Measurements from ENCODE around the gene WRAP73. TPM values are rescaled to one million over a fixed set of nuclear protein-coding genes. Genes with fewer than 3 reads are reported as not detected.

WRAP73 gene
- total and polyA plus RNA-seq, 2 experiments from 2014 or later, result 14.7 to 28.8 TPM

DNA sequence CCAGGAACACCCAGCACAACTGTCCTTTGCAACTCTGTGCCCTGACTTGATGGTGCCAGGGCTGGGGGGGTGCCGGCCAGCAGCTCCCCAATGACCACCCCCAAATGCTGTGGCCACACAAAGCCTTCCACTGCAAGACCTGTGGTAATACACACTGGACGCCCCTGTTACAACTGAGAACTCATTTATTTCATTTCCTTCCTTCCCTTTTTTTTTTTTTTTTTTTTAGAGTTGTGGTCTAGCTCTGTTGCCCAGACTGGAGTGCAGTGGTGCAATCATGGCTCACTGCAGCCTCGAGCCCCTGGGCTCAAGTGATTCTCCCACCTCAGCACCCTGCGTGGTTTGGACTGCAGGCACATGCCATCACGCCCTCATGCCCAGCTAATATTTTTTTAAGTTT, 27.6 kb upstream of the WRAP73 start:
- TF ChIP-seq EZH2phosphoT487 (IDR thresholded peaks at IDR 0.05; ENCODE audit: low read depth, severe bottlenecking, unreplicated experiment) (no peak), EZH2 (IDR thresholded peaks at IDR 0.05; ENCODE audit: borderline replicate concordance) (no peak)
- TF ChIP-seq, protein P1, sequence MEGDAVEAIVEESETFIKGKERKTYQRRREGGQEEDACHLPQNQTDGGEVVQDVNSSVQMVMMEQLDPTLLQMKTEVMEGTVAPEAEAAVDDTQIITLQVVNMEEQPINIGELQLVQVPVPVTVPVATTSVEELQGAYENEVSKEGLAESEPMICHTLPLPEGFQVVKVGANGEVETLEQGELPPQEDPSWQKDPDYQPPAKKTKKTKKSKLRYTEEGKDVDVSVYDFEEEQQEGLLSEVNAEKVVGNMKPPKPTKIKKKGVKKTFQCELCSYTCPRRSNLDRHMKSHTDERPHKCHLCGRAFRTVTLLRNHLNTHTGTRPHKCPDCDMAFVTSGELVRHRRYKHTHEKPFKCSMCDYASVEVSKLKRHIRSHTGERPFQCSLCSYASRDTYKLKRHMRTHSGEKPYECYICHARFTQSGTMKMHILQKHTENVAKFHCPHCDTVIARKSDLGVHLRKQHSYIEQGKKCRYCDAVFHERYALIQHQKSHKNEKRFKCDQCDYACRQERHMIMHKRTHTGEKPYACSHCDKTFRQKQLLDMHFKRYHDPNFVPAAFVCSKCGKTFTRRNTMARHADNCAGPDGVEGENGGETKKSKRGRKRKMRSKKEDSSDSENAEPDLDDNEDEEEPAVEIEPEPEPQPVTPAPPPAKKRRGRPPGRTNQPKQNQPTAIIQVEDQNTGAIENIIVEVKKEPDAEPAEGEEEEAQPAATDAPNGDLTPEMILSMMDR (IDR thresholded peaks at IDR 0.05; ENCODE audit: poor library complexity), result no peak
- H3K27ac ChIP-seq, result no peak overlapping the region

DNA sequence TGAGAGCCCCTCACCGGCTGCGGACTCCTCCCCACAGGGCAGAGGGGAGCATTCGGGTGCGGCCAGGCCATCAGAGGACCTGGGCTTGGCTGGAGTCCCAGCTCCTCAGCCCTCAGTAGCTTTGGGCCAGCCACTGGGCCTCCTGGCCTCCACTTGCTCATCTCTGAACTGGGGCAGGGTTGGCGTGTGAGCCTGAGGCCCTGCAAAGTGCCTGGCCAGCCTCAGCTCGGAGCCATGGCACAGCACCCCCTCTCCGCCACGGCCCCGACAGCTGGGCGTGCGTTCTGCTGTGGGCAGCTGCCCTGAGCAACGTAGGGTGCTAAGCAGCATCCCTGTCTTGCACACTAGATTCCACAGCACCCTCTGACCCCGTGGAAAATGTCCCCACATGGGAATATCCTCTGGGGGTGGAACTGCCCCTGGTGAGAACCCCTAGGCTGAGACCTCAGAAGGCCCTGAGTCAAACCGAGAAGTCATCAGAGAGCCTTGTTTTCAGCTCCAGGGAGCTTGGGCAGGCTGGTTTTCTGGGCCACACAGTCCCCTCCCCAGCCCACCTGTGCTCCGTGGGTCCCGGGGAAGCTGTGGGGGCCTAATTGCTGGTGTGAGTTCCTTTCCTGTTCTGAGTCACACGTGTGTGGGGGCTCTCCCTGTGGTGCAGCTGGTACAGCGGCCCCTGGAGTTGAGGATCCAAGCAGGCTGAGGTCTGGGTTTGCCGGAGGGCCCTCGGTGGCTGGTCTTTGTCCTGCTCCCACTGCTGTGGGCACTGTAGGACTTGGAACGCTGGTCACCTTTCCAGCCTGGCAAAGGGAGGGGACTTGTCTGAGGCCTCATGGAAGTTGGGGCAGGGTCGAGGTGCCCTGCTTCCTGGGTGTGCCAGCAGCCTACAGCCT, 26.9 kb upstream of the WRAP73 start:
- H3K4me3 ChIP-seq, result no peak overlapping the region
- no peaks in the 10 kb centered on the region for H4K20me1 ChIP-seq (ENCODE audit: insufficient read depth, poor library complexity, severe bottlenecking)
- no peak for TF ChIP-seq EZH2phosphoT487 (IDR thresholded peaks at IDR 0.05; ENCODE audit: low read depth, severe bottlenecking, unreplicated experiment)
- no peak for TF ChIP-seq EZH2 (IDR thresholded peaks at IDR 0.05; ENCODE audit: borderline replicate concordance)
- TF ChIP-seq, protein P1 (IDR thresholded peaks at IDR 0.05; ENCODE audit: poor library complexity), result no peak
- DNase-seq (ENCODE audit: low spot score), result no peak
- no peaks in the 10 kb centered on the region for H3K36me3 ChIP-seq (replicated peaks; ENCODE audit: insufficient read depth, low read depth)
- no peak overlapping the region for H3K4me2 ChIP-seq
- H2AFZ ChIP-seq, result no peak overlapping the region
- H3K9me2 ChIP-seq (replicated peaks; ENCODE audit: insufficient read depth), result no peaks in the 10 kb centered on the region
- no peaks in the 10 kb centered on the region for H3K79me2 ChIP-seq
- no peak overlapping the region for H3K27ac ChIP-seq
- WGBS (ENCODE audit: low lambda C conversion rate, missing lambda C conversion rate), result 86% methylated on average over 21 of the region's 22 CpGs
- H3K27me3 ChIP-seq, result no peaks in the 10 kb centered on the region
- H3K9me3 ChIP-seq (ENCODE audit: low read depth), result no peaks in the 10 kb centered on the region
- no peaks in the 10 kb centered on the region for H3K4me1 ChIP-seq (ENCODE audit: insufficient read depth)

More for the DNA sequence above, 27.6 kb upstream of the WRAP73 start:
- Histone ChIP-seq H3K79me2 (no peaks in the 10 kb centered on the region), H3K9me3 (ENCODE audit: low read depth) (no peaks in the 10 kb centered on the region), H3K27me3 (no peaks in the 10 kb centered on the region), H4K20me1 (ENCODE audit: insufficient read depth, poor library complexity, severe bottlenecking) (no peaks in the 10 kb centered on the region), H3K9me2 (replicated peaks; ENCODE audit: insufficient read depth) (no peaks in the 10 kb centered on the region), H3K36me3 (replicated peaks; ENCODE audit: insufficient read depth, low read depth) (no peaks in the 10 kb centered on the region), H3K4me3 (no peak overlapping the region), H3K4me1 (ENCODE audit: insufficient read depth) (no peaks in the 10 kb centered on the region), H3K4me2 (no peak overlapping the region), H2AFZ (no peak overlapping the region)
- 86% methylated on average over 5 of the region's 5 CpGs for WGBS (ENCODE audit: low lambda C conversion rate, missing lambda C conversion rate)
- no peak for DNase-seq (ENCODE audit: low spot score)

DNA sequence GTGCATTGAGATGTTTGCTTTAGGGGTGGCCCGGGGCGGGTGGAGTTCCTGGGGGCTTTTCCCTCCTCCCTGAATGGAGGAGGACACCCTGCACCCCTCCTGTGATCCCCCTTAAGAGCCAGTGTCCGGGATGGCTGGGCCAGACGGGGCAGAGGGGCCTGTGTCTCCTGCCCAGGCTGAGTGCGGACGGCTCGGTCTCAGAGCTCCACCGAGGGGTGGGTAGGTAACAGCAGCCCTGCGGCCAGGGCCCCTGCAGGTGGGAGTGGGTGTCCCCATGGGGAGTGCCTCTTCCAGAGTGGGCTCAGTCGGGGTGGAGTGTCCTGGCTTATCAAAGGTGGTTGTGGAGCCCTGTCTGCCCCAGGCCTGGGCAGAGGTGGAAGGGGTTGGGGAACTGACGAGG, 25.5 kb upstream of the WRAP73 start:
- Histone ChIP-seq H3K27ac (no peak overlapping the region), H3K9me3 (ENCODE audit: low read depth) (no peaks in the 10 kb centered on the region), H3K9me2 (replicated peaks; ENCODE audit: insufficient read depth) (no peaks in the 10 kb centered on the region), H4K20me1 (ENCODE audit: insufficient read depth, poor library complexity, severe bottlenecking) (no peaks in the 10 kb centered on the region), H3K27me3 (no peaks in the 10 kb centered on the region), H3K79me2 (no peaks in the 10 kb centered on the region), H3K4me1 (ENCODE audit: insufficient read depth) (no peaks in the 10 kb centered on the region), H3K4me2 (no peak overlapping the region), H2AFZ (no peak overlapping the region), H3K4me3 (no peak overlapping the region), H3K36me3 (replicated peaks; ENCODE audit: insufficient read depth, low read depth) (no peaks in the 10 kb centered on the region)
- DNase-seq (ENCODE audit: low spot score), result no peak
- TF ChIP-seq EZH2 (IDR thresholded peaks at IDR 0.05; ENCODE audit: borderline replicate concordance) (no peak), EZH2phosphoT487 (IDR thresholded peaks at IDR 0.05; ENCODE audit: low read depth, severe bottlenecking, unreplicated experiment) (no peak)
- TF ChIP-seq, protein P1 (IDR thresholded peaks at IDR 0.05; ENCODE audit: poor library complexity), result no peak
- 88% methylated on average over 9 of the region's 11 CpGs for WGBS (ENCODE audit: low lambda C conversion rate, missing lambda C conversion rate)
